Activated naive CD4-positive, alpha-beta T cell treated with anti-CD3 and anti-CD28 coated beads, Interleukin-2, amount 50 U/mL, for 24 hours (primary cell): ENCODE measurements around the gene THOC1.
A peak's percentile ranks its signal among the peaks of the same experiment; 100 is the strongest.
"Not testable (repeated sequence)": the region's sequence is repeated elsewhere in the genome, so short reads cannot be mapped to it uniquely, and the experiment has no call there.

ENCODE experiments used
- H3K27ac Mint-ChIP-seq: one replicate; pipeline ENCODE4 v1.8.0; 2021; ENCODE audit warnings: mild to moderate bottlenecking, mixed read lengths
- H3K27me3 Mint-ChIP-seq: one replicate; pipeline ENCODE4 v1.8.0; 2021; ENCODE audit warnings: mixed read lengths
- H3K36me3 Mint-ChIP-seq: one replicate; pipeline ENCODE4 v1.8.0; 2021; ENCODE audit warnings: mixed read lengths
- H3K4me1 Mint-ChIP-seq: one replicate; pipeline ENCODE4 v1.8.0; 2021; ENCODE audit warnings: mixed read lengths
- H3K4me3 Mint-ChIP-seq: one replicate; pipeline ENCODE4 v1.8.0; 2021; ENCODE audit warnings: mild to moderate bottlenecking, mixed read lengths
- H3K9me3 Mint-ChIP-seq: one replicate; pipeline ENCODE4 v1.8.0; 2021; ENCODE audit warnings: mixed read lengths

Gene THOC1, protein sequence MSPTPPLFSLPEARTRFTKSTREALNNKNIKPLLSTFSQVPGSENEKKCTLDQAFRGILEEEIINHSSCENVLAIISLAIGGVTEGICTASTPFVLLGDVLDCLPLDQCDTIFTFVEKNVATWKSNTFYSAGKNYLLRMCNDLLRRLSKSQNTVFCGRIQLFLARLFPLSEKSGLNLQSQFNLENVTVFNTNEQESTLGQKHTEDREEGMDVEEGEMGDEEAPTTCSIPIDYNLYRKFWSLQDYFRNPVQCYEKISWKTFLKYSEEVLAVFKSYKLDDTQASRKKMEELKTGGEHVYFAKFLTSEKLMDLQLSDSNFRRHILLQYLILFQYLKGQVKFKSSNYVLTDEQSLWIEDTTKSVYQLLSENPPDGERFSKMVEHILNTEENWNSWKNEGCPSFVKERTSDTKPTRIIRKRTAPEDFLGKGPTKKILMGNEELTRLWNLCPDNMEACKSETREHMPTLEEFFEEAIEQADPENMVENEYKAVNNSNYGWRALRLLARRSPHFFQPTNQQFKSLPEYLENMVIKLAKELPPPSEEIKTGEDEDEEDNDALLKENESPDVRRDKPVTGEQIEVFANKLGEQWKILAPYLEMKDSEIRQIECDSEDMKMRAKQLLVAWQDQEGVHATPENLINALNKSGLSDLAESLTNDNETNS

DNA sequence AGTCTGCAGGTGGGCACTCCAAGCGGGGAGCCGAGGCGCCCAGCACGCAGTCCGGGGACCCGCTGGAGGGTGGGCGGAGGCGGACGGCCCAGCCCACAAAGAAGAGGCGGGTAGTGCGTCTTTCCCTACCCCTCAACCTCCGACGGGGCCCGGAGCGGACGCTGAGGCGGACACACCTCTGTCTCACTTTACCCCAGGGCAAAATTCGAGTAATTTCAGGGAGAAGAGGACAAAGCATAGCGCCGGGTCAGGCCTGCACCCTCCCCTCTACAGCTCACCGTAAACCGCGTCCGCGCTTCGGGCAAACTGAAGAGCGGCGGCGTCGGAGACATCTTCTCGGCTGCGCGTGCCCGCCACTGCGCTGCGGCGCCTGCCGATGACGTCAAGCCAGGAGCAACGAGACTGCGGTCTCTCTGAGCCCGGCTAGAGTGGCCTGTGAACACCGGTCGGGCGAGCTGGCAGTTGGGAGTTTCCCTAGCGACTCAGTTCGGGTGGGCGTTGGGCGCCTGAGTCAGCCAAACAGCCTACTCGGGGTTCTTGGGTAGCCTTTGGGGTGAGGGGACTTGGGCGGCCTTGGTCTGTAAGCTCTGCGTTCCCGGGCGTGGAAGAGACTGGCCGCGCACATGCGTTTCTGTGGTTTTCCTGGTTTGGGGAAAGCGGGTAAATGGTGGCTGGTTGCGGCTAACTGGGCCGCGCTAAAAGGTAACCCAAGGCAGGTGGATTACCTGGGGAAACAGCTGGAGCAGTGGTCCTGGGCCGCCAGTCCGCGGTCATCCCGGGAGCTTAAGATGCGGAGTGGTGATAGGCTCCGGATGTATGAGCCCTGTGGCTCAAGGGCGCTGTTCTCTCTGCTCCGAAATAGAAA lies at the start of gene THOC1:
THOC1 (minus strand) TSS at position 360 of the 865 bp plus-strand sequence; CDS start at position 332, 28 bp downstream.
- no peaks in the 10 kb centered on the region for H3K9me3 Mint-ChIP-seq
- no peaks in the 10 kb centered on the region for H3K27me3 Mint-ChIP-seq
- peak within 1 kb of the TSS; percentile 100 for H3K27ac Mint-ChIP-seq
- peaks cover 39% of the 10 kb centered on the region for H3K4me1 Mint-ChIP-seq
- peak within 1 kb of the TSS; percentile 99 for H3K4me3 Mint-ChIP-seq
- H3K36me3 Mint-ChIP-seq: peaks cover 12% of the 10 kb centered on the region

DNA sequence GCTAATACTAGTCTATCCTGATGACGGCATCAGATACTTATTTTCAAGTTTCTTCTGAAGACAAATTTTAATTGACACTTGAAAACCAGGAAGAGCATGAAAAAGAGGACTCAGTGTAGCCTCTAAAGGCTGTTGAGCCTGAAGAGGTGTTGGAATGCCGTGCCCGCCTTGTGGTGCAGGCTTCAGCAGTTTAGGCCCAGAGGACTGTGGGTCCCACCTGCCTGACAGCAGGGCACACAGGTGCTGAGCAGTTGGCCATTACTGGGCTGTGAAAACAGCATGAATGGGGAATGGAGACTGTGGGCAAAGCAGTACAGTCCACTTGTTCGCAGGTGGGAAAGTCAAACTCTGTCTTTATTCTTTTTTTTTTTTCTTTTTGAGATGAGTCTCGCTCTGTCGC lies 49.8 kb upstream of the THOC1 start:
- no peaks in the 10 kb centered on the region for H3K27me3 Mint-ChIP-seq
- no peak overlapping the region for H3K4me3 Mint-ChIP-seq
- no peaks in the 10 kb centered on the region for H3K4me1 Mint-ChIP-seq
- H3K36me3 Mint-ChIP-seq: no peaks in the 10 kb centered on the region
- no peak overlapping the region for H3K27ac Mint-ChIP-seq
- no peaks in the 10 kb centered on the region for H3K9me3 Mint-ChIP-seq

DNA sequence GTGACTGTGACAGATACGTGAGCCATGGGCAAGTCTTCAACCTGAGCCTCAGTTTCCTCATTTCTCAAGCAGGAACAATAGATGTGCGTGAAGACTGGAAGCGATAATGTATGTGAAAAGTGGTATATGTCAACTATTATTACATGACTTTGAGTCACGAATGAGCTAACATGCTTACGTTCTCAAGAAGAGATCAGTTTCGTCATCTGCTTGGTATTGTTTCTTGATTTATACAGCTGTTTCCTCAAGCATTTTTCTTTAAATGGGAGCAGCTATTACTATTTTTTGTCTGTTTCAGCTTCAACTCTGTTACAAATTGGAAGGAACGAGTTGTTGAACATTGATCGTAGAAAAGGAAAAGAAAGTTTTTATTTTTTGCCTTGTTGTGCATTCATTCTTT lies 48.5 kb upstream of the THOC1 start:
- no peak overlapping the region for H3K4me3 Mint-ChIP-seq

DNA sequence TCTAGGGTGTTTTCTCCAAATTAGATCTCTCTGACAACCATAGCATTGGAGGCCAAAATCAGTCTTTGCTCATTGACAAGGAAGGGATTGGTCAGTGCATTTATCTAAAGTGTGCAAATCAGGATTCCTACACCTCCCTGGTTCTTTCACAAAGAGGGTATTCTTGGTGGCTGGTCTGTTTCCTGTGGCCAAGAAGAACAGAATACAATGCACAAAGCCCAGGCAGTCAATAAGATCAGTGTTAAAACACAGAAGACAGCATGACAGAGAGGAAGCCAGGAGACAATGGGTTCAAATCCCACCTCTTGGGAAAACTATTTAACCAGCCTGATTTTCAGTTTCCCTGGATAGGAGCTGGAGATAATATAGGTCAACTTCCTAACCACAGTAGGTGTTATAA lies 46.1 kb upstream of the THOC1 start:
- Mint-ChIP-seq H3K4me1 (no peaks in the 10 kb centered on the region), H3K36me3 (no peaks in the 10 kb centered on the region), H3K4me3 (no peak overlapping the region), H3K27me3 (no peaks in the 10 kb centered on the region), H3K9me3 (no peaks in the 10 kb centered on the region), H3K27ac (no peak overlapping the region)

More for the DNA sequence above, 48.5 kb upstream of the THOC1 start:
- Mint-ChIP-seq H3K4me1 (no peaks in the 10 kb centered on the region), H3K9me3 (no peaks in the 10 kb centered on the region), H3K27me3 (no peaks in the 10 kb centered on the region), H3K27ac (no peak overlapping the region), H3K36me3 (no peaks in the 10 kb centered on the region)

DNA sequence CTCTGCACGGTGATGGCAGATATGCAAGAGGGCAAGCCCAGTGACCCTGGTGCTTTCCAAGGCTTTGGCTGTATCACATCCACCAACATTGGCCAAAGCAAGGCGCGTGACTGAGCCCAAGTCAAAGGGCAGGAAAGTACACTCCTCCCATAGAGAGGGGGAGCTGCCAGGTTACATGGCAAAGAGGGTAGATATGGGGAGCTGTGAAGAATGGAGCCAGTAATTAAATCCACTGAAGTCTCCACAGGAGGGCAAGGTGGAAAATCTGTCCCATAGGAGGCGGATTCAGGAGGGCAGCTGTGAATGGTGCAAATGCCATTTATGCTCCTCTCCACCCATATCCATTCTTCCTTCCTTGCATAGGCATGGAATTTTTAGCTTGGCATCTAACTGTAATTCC lies 44.6 kb upstream of the THOC1 start:
- no peak overlapping the region for H3K27ac Mint-ChIP-seq
- H3K4me1 Mint-ChIP-seq: no peaks in the 10 kb centered on the region
- H3K9me3 Mint-ChIP-seq: no peaks in the 10 kb centered on the region
- no peak overlapping the region for H3K4me3 Mint-ChIP-seq
- no peaks in the 10 kb centered on the region for H3K27me3 Mint-ChIP-seq
- H3K36me3 Mint-ChIP-seq: no peaks in the 10 kb centered on the region

DNA sequence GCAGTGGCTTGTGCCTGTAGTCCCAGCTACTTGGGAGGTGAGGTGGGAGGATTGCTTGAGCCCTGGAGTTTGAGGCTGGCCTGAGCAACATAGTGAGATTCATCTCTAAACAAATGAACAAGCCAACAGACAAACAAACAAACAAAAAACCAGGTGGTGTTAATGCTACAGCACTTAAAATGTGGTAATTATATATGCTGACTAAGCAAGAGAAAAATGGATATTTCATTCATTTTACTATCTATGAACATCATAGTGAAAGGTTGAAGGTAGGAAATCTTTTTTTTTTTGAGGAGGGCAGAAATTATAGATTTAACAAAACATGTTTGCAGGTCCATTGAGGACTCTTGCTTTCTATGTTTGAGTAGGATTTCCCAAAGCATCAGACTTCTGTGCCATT lies 42.2 kb upstream of the THOC1 start:
- no peaks in the 10 kb centered on the region for H3K4me1 Mint-ChIP-seq

DNA sequence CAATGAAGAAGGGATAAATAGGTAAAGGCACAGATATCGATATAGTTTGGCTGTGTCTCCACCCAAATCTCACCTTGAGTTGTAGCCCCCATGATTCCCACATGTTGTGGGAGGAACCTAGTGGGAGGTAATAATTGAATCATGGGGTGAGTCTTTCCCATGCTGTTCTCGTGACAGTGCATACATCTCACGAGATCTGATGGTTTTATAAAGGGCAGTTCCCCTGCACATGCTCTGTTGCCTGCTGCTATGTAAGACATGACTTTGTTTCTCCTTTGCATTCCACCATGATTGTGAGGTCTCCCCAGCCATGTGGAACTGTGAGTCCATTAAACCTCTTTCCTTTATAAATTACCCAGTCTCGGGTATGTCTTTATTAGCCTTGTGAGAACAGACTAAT lies 40.2 kb upstream of the THOC1 start:
- not testable (repeated sequence) for H3K36me3 Mint-ChIP-seq

More for the DNA sequence above, 42.2 kb upstream of the THOC1 start:
- Mint-ChIP-seq H3K27ac (no peak overlapping the region), H3K27me3 (peaks cover 2% of the 10 kb centered on the region), H3K4me3 (no peak overlapping the region), H3K9me3 (no peaks in the 10 kb centered on the region), H3K36me3 (no peaks in the 10 kb centered on the region)

DNA sequence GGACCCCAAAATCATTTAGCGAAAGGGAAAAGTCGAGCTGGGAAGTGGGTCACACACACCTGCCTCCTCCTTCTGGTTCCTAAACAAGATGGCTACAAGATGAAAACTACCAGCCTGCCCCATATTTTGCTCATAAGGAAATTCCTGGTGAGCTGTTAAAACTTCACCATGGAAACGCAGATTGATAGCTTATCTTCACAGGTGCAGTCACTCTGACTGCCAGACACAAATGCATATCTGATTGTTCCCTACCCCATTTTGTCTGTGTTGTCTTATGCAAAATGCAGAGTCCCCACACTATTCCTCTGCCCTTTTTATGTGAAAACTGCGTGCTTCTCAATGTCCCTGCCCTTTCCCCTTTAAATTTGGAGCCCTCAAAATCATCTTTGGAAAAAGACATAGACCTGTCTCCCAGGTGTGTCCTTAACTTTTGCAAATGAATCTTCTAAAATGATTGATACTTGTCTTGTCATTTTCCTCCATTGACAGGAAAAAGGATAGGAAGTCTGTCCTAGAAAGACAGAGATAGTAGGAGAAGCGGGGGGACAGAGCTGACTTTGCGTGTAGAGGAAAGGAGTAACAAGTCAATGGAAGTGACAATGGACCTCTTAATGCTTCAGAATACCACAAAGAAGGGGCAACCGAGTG lies 38.9 kb upstream of the THOC1 start:
- H3K27me3 Mint-ChIP-seq: peaks cover 4% of the 10 kb centered on the region
- no peak overlapping the region for H3K4me3 Mint-ChIP-seq
- H3K27ac Mint-ChIP-seq: no peak overlapping the region

More for the DNA sequence above, 40.2 kb upstream of the THOC1 start:
- H3K9me3 Mint-ChIP-seq, H3K4me1 Mint-ChIP-seq, H3K27me3 Mint-ChIP-seq, H3K27ac Mint-ChIP-seq, H3K4me3 Mint-ChIP-seq: not testable (repeated sequence)

DNA sequence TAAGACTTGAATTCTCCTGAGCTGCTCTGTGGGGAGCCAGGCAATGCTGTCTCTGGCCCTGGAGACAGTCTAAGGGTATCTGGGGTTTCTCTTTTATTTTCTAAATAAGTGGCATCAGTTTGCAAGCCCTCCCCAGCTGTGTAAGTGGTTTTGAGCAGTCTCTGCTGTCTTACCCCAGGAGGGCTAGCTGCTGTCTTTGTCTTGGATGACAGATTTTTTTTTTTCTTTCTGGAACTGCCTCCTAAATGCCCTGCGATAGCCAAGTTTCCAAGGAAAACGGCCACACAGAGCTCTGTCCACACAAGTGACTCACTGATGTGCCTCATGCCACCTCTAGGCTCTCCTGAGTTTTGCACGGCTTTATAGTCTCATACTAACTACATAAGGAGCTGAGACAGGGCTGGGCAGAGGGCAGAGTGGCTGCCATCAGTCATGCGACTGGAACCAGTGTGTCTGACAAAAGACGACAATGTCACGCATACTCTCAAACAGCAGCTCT lies 37.2 kb upstream of the THOC1 start:
- Mint-ChIP-seq H3K4me3 (no peak overlapping the region), H3K27me3 (peaks cover 5% of the 10 kb centered on the region)

More for the DNA sequence above, 38.9 kb upstream of the THOC1 start:
- Mint-ChIP-seq H3K9me3 (no peaks in the 10 kb centered on the region), H3K36me3 (no peaks in the 10 kb centered on the region), H3K4me1 (no peaks in the 10 kb centered on the region)

DNA sequence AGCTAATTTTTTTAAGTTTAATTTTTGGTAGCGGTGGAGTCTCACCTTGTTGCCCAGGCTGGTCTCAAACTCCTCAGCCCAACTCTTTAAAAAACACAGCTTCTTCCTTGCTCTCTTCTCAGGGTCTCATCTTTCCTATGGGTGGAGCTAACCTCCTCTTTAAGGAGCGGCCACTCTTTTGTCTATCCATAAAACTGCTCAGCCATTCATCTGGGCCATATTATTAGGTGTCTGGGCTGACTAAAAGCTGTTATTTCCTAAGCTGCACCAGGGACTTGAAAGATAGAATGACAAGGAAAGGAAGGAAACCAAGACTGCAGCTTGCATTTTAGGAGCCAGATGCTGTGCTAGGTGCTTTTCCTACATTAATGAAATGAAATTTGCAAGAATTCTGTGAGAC lies 35.8 kb upstream of the THOC1 start:
- Mint-ChIP-seq H3K36me3 (no peaks in the 10 kb centered on the region), H3K4me1 (no peaks in the 10 kb centered on the region), H3K9me3 (no peaks in the 10 kb centered on the region), H3K4me3 (no peak overlapping the region), H3K27me3 (peaks cover 5% of the 10 kb centered on the region), H3K27ac (no peak overlapping the region)

More for the DNA sequence above, 37.2 kb upstream of the THOC1 start:
- Mint-ChIP-seq H3K4me1 (no peaks in the 10 kb centered on the region), H3K9me3 (no peaks in the 10 kb centered on the region), H3K27ac (no peak overlapping the region), H3K36me3 (no peaks in the 10 kb centered on the region)

DNA sequence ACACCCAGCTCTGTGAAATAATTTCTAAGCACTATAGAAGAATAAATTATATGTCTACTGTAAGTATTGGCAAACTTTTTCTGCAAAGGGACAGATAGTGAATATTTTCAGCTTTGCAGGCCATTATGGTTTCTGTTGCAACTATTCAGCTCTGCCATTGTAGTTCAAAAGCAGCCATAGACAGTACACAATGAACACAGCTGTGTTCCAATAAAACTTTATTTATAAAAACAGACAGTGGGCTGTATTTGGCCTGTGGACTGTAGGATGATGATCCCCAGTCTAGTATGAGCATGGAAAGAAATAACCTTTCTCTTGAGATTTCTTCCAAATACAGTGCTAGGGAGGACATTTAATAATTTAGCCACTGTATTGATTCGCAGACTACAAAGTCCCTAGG lies 35.2 kb upstream of the THOC1 start:
- no peak overlapping the region for H3K4me3 Mint-ChIP-seq
- no peaks in the 10 kb centered on the region for H3K4me1 Mint-ChIP-seq
- H3K9me3 Mint-ChIP-seq: no peaks in the 10 kb centered on the region
- no peaks in the 10 kb centered on the region for H3K36me3 Mint-ChIP-seq
- H3K27ac Mint-ChIP-seq: no peak overlapping the region
- H3K27me3 Mint-ChIP-seq: peaks cover 5% of the 10 kb centered on the region

DNA sequence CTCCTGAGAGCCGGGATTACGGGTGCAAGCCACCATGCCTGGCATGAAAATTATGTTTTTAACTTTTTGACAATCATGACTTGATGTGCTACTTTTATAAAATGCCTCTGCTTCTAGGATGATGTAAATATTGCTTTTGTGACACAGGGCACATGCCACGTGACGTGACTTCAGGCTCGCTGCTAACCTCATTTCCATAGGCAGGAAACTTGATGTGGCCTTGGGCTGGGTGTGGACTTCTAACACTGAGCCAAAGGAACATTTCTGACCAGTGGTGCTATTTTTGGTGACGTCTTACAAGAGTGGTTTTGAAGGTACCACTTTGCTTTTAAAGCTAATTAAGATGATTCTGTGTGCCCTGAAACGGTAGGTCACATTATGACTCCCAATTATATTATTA lies 34.2 kb upstream of the THOC1 start:
- H3K4me3 Mint-ChIP-seq: no peak overlapping the region
- no peaks in the 10 kb centered on the region for H3K9me3 Mint-ChIP-seq
- peaks cover 5% of the 10 kb centered on the region for H3K27me3 Mint-ChIP-seq
- no peaks in the 10 kb centered on the region for H3K36me3 Mint-ChIP-seq
- H3K27ac Mint-ChIP-seq: no peak overlapping the region
- H3K4me1 Mint-ChIP-seq: no peaks in the 10 kb centered on the region

DNA sequence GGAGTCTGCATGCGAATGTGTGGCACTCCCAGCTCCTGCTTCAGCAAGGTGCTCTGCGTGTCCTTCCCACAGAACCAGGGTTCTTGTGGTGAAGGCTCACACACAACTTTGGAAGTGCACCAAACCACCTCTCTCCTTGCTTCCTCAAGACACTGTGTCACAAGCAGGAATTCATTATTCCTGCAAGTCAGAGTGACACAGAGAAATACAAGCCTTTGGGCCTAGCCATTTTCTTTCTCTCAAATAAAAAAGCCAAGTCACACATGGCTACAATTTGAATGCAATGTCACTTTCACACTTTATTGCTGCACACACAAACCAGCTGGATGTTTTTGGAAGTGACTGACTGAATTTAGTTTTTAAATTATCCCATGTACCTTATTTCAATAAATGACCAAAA lies 30.1 kb upstream of the THOC1 start:
- Mint-ChIP-seq H3K36me3 (no peaks in the 10 kb centered on the region), H3K4me1 (no peaks in the 10 kb centered on the region), H3K27ac (no peak overlapping the region), H3K27me3 (peaks cover 4% of the 10 kb centered on the region), H3K4me3 (no peak overlapping the region), H3K9me3 (no peaks in the 10 kb centered on the region)

DNA sequence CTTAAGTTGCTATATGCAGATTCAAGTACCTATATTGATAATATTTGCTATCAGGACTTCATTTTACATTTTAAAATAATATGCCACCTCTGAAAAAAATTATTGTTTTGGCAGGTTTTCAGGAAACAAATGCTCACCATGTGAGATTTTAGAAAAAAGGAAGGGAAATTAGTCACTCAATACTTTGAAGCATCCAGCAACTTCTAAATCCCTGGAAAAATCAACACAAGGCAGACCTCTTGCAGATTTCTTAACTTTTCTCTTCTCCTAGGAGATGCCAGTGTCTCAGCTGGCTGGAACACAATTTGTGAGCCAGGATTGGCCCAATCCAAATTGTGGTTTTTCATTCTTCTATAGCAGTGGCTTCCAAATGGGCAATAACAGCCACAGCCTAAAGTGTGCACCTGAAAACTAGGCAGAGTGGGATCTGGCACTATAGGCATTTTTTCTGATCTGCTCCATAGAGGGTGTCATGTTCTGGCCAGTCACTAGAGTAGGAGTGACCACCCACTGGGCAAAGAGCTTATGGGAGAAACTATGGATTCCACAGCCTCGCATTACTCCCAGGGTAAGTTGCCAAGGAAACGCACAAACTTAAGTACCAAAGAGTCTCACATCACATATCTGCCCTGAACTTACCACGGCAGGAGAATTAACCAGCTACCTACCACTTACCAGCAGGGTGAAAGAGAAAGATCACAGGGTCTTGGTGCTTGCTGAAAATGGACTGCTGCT lies 28.1 kb upstream of the THOC1 start:
- peaks cover 5% of the 10 kb centered on the region for H3K27me3 Mint-ChIP-seq
- H3K36me3 Mint-ChIP-seq: no peaks in the 10 kb centered on the region
- no peaks in the 10 kb centered on the region for H3K9me3 Mint-ChIP-seq
- H3K4me1 Mint-ChIP-seq: no peaks in the 10 kb centered on the region
- H3K27ac Mint-ChIP-seq: no peak overlapping the region
- H3K4me3 Mint-ChIP-seq: no peak overlapping the region

DNA sequence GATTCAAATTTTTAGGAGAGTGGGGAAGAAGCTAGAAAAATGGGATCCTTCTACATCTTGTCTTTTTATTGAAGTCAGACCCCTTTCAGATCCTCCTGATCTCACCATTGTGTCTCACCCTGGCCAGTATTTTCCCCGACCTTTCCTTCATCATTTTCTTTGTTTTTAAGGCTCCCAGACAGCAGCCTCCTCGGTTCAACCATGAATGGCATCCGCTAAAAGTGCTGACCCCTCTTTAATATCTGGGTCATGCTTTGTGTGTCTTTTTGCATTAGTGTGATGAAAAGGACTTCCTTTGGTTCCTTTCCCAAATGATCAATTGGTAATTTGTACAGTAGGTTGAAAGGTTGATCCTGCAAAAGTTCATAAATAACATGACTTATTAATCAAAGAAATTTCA lies 26.7 kb upstream of the THOC1 start:
- no peaks in the 10 kb centered on the region for H3K36me3 Mint-ChIP-seq
- no peak overlapping the region for H3K27ac Mint-ChIP-seq
- H3K4me1 Mint-ChIP-seq: no peaks in the 10 kb centered on the region
- no peaks in the 10 kb centered on the region for H3K9me3 Mint-ChIP-seq
- no peak overlapping the region for H3K4me3 Mint-ChIP-seq
- peaks cover 8% of the 10 kb centered on the region for H3K27me3 Mint-ChIP-seq
